ENCODE data around the gene INO80. TPM values are rescaled to one million over a fixed set of nuclear protein-coding genes. Genes with fewer than 3 reads are reported as not detected.
A peak's percentile ranks its signal among the peaks of the same experiment; 100 is the strongest.

INO80 gene
- total RNA-seq, 1 experiment from 2014 or later: 15.3 TPM

- H3K36me3 Mint-ChIP-seq (ENCODE audit: insufficient read depth, unreplicated experiment): peaks cover 18% of the 10 kb centered on the region
- H3K9me3 Mint-ChIP-seq (ENCODE audit: low read depth, unreplicated experiment): no peaks in the 10 kb centered on the region
- no peak overlapping the region for H3K27ac Mint-ChIP-seq (ENCODE audit: unreplicated experiment)
- no peak for DNase-seq
- CTCF ChIA-PET: no interaction called here
- no peak overlapping the region for H3K4me3 Mint-ChIP-seq (ENCODE audit: low read depth, unreplicated experiment)
- no TSS peak for BruUV-seq (replicated peaks)
- H3K4me1 Mint-ChIP-seq (ENCODE audit: low read depth, unreplicated experiment): no peaks in the 10 kb centered on the region
- no peak for TF ChIP-seq CTCF (IDR thresholded peaks at IDR 0.05; ENCODE audit: unreplicated experiment)
- intact Hi-C loops (cut with micrococcal nuclease; ENCODE audit: unreplicated experiment): no loop called here
- H3K27me3 Mint-ChIP-seq (ENCODE audit: unreplicated experiment): no peaks in the 10 kb centered on the region
These were observed 131.7 kb downstream of the INO80 start for GRCh38 chr15:40984406-40984805.

GRCh38 chr15:40982855-40983254 lies 133.2 kb downstream of the INO80 start:
- Mint-ChIP-seq H3K27me3 (ENCODE audit: unreplicated experiment) (no peaks in the 10 kb centered on the region), H3K36me3 (ENCODE audit: insufficient read depth, unreplicated experiment) (peaks cover 26% of the 10 kb centered on the region), H3K9me3 (ENCODE audit: low read depth, unreplicated experiment) (no peaks in the 10 kb centered on the region), H3K4me3 (ENCODE audit: low read depth, unreplicated experiment) (no peak overlapping the region), H3K4me1 (ENCODE audit: low read depth, unreplicated experiment) (no peaks in the 10 kb centered on the region), H3K27ac (ENCODE audit: unreplicated experiment) (no peak overlapping the region)
- DNase-seq: no peak
- no peak for TF ChIP-seq CTCF (IDR thresholded peaks at IDR 0.05; ENCODE audit: unreplicated experiment)
- CTCF ChIA-PET: no interaction called here
- BruUV-seq (replicated peaks): no TSS peak
- intact Hi-C loops (cut with micrococcal nuclease; ENCODE audit: unreplicated experiment): no loop called here

- CTCF ChIA-PET: no interaction called here
- Mint-ChIP-seq H3K4me1 (ENCODE audit: low read depth, unreplicated experiment) (no peaks in the 10 kb centered on the region), H3K27ac (ENCODE audit: unreplicated experiment) (peak overlapping the region; percentile 50), H3K4me3 (ENCODE audit: low read depth, unreplicated experiment) (no peak overlapping the region), H3K36me3 (ENCODE audit: insufficient read depth, unreplicated experiment) (peaks cover 21% of the 10 kb centered on the region), H3K9me3 (ENCODE audit: low read depth, unreplicated experiment) (no peaks in the 10 kb centered on the region), H3K27me3 (ENCODE audit: unreplicated experiment) (no peaks in the 10 kb centered on the region)
- no peak for DNase-seq
- no peak for TF ChIP-seq CTCF (IDR thresholded peaks at IDR 0.05; ENCODE audit: unreplicated experiment)
- intact Hi-C loops (cut with micrococcal nuclease; ENCODE audit: unreplicated experiment): no loop called here
- BruUV-seq (replicated peaks): no TSS peak
These were observed 134.9 kb downstream of the INO80 start for GRCh38 chr15:40981186-40981585.

GRCh38 chr15:40978562-40978961 lies 137.5 kb downstream of the INO80 start:
- intact Hi-C loops (cut with micrococcal nuclease; ENCODE audit: unreplicated experiment): no loop called here
- no peaks in the 10 kb centered on the region for H3K9me3 Mint-ChIP-seq (ENCODE audit: low read depth, unreplicated experiment)
- H3K4me3 Mint-ChIP-seq (ENCODE audit: low read depth, unreplicated experiment): no peak overlapping the region
- H3K27me3 Mint-ChIP-seq (ENCODE audit: unreplicated experiment): no peaks in the 10 kb centered on the region
- no peak for TF ChIP-seq CTCF (IDR thresholded peaks at IDR 0.05; ENCODE audit: unreplicated experiment)
- CTCF ChIA-PET: no interaction called here
- BruUV-seq (replicated peaks): no TSS peak
- no peak for DNase-seq
- H3K36me3 Mint-ChIP-seq (ENCODE audit: insufficient read depth, unreplicated experiment): peaks cover 14% of the 10 kb centered on the region
- H3K27ac Mint-ChIP-seq (ENCODE audit: unreplicated experiment): no peak overlapping the region
- no peaks in the 10 kb centered on the region for H3K4me1 Mint-ChIP-seq (ENCODE audit: low read depth, unreplicated experiment)

- CTCF ChIA-PET: no interaction called here
- Mint-ChIP-seq H3K4me3 (ENCODE audit: low read depth, unreplicated experiment) (no peak overlapping the region), H3K9me3 (ENCODE audit: low read depth, unreplicated experiment) (no peaks in the 10 kb centered on the region), H3K4me1 (ENCODE audit: low read depth, unreplicated experiment) (no peaks in the 10 kb centered on the region), H3K36me3 (ENCODE audit: insufficient read depth, unreplicated experiment) (peaks cover 14% of the 10 kb centered on the region), H3K27ac (ENCODE audit: unreplicated experiment) (no peak overlapping the region), H3K27me3 (ENCODE audit: unreplicated experiment) (no peaks in the 10 kb centered on the region)
- DNase-seq: no peak
- no TSS peak for BruUV-seq (replicated peaks)
- intact Hi-C loops (cut with micrococcal nuclease; ENCODE audit: unreplicated experiment): no loop called here
- no peak for TF ChIP-seq CTCF (IDR thresholded peaks at IDR 0.05; ENCODE audit: unreplicated experiment)
These were observed 137.9 kb downstream of the INO80 start for GRCh38 chr15:40978141-40978540.
